ENCODE data around the gene AP3B1.

- TF ChIP-seq, protein P1, sequence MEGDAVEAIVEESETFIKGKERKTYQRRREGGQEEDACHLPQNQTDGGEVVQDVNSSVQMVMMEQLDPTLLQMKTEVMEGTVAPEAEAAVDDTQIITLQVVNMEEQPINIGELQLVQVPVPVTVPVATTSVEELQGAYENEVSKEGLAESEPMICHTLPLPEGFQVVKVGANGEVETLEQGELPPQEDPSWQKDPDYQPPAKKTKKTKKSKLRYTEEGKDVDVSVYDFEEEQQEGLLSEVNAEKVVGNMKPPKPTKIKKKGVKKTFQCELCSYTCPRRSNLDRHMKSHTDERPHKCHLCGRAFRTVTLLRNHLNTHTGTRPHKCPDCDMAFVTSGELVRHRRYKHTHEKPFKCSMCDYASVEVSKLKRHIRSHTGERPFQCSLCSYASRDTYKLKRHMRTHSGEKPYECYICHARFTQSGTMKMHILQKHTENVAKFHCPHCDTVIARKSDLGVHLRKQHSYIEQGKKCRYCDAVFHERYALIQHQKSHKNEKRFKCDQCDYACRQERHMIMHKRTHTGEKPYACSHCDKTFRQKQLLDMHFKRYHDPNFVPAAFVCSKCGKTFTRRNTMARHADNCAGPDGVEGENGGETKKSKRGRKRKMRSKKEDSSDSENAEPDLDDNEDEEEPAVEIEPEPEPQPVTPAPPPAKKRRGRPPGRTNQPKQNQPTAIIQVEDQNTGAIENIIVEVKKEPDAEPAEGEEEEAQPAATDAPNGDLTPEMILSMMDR (conservative IDR thresholded peaks at IDR 0.05; ENCODE audit: low read length) = no peak
- no peak for TF ChIP-seq EZH2phosphoT487 (IDR thresholded peaks at IDR 0.05; ENCODE audit: borderline replicate concordance, low read depth, low read length)
Measured at GRCh38 chr5:78006449-78006848, 288.0 kb downstream of the AP3B1 start.

All from OCI-LY7 (cell line).